Endothelial cell of umbilical vein (primary cell): ENCODE measurements around the gene CCDC91. TPM values are rescaled to one million over a fixed set of nuclear protein-coding genes. Genes with fewer than 3 reads are reported as not detected.
"Not testable (repeated sequence)": the region's sequence is repeated elsewhere in the genome, so short reads cannot be mapped to it uniquely, and the experiment has no call there.

Experiments
- BruUV-seq: library from RNA; stranded (reverse); fragments of 400-500 nt; replicated peaks from 2 replicates; lab custom pipeline; 2021; lab: Mats Ljungman, UMichigan
- CTCF ChIA-PET: fragments of 300-600, 350-600 bp; sonication (Branson Sonifier 250); formaldehyde crosslinking; loops from one replicate; lab custom pipeline; 2021; ENCODE audit warnings: antibody characterized with exemption, inconsistent platforms; lab: Charles Lee
- POLR2A ChIA-PET: fragments of 300-600, 350-600 bp; sonication (Branson Sonifier 250); formaldehyde crosslinking; loops from one replicate; lab custom pipeline; 2021; ENCODE audit warnings: antibody characterized with exemption, inconsistent platforms; lab: Charles Lee
- DNase-seq: peaks from one replicate; pipeline ENCODE4 v3.0.0-alpha.2; 2011; ENCODE audit warnings: low read depth, low spot score
- FAIRE-seq: peaks from 2 replicates; lab custom pipeline; 2011; peaks lifted over from hg19 to GRCh38; lab: Jason Lieb, UNC
- H2AFZ ChIP-seq: 2 replicates; pipeline ENCODE4 v1.6.0; 2012; ENCODE audit warnings: low read depth, low read length, control low read depth, inconsistent platforms
- H3K27ac ChIP-seq: 2 replicates; pipeline ENCODE4 v1.5.1; 2011; ENCODE audit warnings: low read depth, mild to moderate bottlenecking, control low read depth, low read length, moderate library complexity; ENCODE audit not compliant: insufficient read depth
- H3K27me3 ChIP-seq, 2 experiments: 2 replicates each; pipeline versions ENCODE4 v1.6.0 to v1.6.1; 2011; ENCODE audit warnings: low read length in 2 of 2, mixed read lengths in 1 of 2; ENCODE audit not compliant: control insufficient read depth in 2 of 2, insufficient read depth in 2 of 2
- H3K36me3 ChIP-seq, 2 experiments: 2 replicates in 1 of 2; 3 replicates in 1 of 2; pipeline ENCODE4 v1.5.1; 2011; ENCODE audit warnings: low read length in 2 of 2, mild to moderate bottlenecking in 1 of 2, moderate library complexity in 1 of 2; ENCODE audit not compliant: control insufficient read depth in 2 of 2, insufficient read depth in 2 of 2; ENCODE audit errors: extremely low read depth in 1 of 2
- H3K4me1 ChIP-seq: 3 replicates; pipeline ENCODE4 v1.5.1; 2011; ENCODE audit warnings: mild to moderate bottlenecking, low read length; ENCODE audit not compliant: control insufficient read depth, insufficient read depth; ENCODE audit errors: extremely low read depth
- H3K4me2 ChIP-seq: 2 replicates; pipeline ENCODE4 v1.6.1; 2011; ENCODE audit warnings: low read length, control low read depth, mixed read lengths; ENCODE audit not compliant: insufficient read depth
- H3K4me3 ChIP-seq, 3 experiments: fragments of 200-600 bp in 1 of 3; sonication (generic), shearing (Covaris generic) in 1 of 3; replicated peaks in 1 of 3; 2 replicates each; pipeline ENCODE4 v1.5.1; 2011 to 2016; ENCODE audit warnings: control low read depth in 3 of 3, low read length in 3 of 3, mild to moderate bottlenecking in 2 of 3, inconsistent platforms in 1 of 3, low read depth in 1 of 3, moderate library complexity in 1 of 3; ENCODE audit not compliant: insufficient read depth in 1 of 3
- H3K79me2 ChIP-seq: 2 replicates; pipeline ENCODE4 v1.6.0; 2012; ENCODE audit warnings: low read length, inconsistent platforms; ENCODE audit not compliant: control insufficient read depth, insufficient read depth
- H3K9ac ChIP-seq: replicated peaks from 2 replicates; pipeline ENCODE3; 2011; ENCODE audit warnings: low read length, control low read depth; ENCODE audit not compliant: insufficient read depth; ENCODE audit errors: extremely low read depth
- H3K9me1 ChIP-seq: replicated peaks from 3 replicates; pipeline ENCODE4 v1.6.0; 2011; ENCODE audit warnings: mild to moderate bottlenecking, low read length; ENCODE audit not compliant: control insufficient read depth, insufficient read depth; ENCODE audit errors: extremely low read depth
- H3K9me3 ChIP-seq: replicated peaks from 2 replicates; pipeline ENCODE4 v1.5.1; 2012; ENCODE audit warnings: low read length, inconsistent platforms; ENCODE audit not compliant: control insufficient read depth, insufficient read depth
- H4K20me1 ChIP-seq: replicated peaks from 2 replicates; pipeline ENCODE3; 2011; ENCODE audit warnings: mild to moderate bottlenecking, low read length; ENCODE audit not compliant: control insufficient read depth, insufficient read depth; ENCODE audit errors: extremely low read depth
- CTCF ChIP-seq, 2 donors: IDR thresholded peaks; 1 replicate in 1 of 2; 2 replicates in 1 of 2; pipeline ENCODE4 v1.5.1; 2011; ENCODE audit warnings: low read length in 2 of 2, mild to moderate bottlenecking in 2 of 2, moderate library complexity in 2 of 2, control low read depth in 1 of 2, inconsistent platforms in 1 of 2, low read depth in 1 of 2; ENCODE audit not compliant: insufficient read depth in 1 of 2; ENCODE audit errors: extremely low read depth in 1 of 2
- EZH2 ChIP-seq: IDR thresholded peaks from 2 replicates; pipeline ENCODE4 v1.6.1; 2012; ENCODE audit warnings: borderline replicate concordance, low read depth, mild to moderate bottlenecking, moderate library complexity, low read length, inconsistent platforms; ENCODE audit not compliant: severe bottlenecking
- FOS ChIP-seq: IDR thresholded peaks from 2 replicates; pipeline ENCODE4 v1.6.1; 2011; ENCODE audit warnings: mild to moderate bottlenecking, low read length, moderate library complexity, borderline replicate concordance; ENCODE audit not compliant: insufficient read depth
- GATA2 ChIP-seq: IDR thresholded peaks from 2 replicates; pipeline ENCODE4 v1.7.0; 2011; ENCODE audit warnings: low read depth, mild to moderate bottlenecking, moderate library complexity, mixed read lengths, low read length; ENCODE audit not compliant: insufficient read length, insufficient read depth
- JUN ChIP-seq: IDR thresholded peaks from 2 replicates; pipeline ENCODE4 v1.6.1; 2011; ENCODE audit warnings: borderline replicate concordance, low read depth; ENCODE audit not compliant: insufficient read length, insufficient read depth
- MYC ChIP-seq: IDR thresholded peaks from one replicate; pipeline ENCODE4 v1.6.1; 2011; ENCODE audit warnings: mild to moderate bottlenecking, low read depth, low read length
- POLR2A ChIP-seq: IDR thresholded peaks from 2 replicates; pipeline ENCODE4 v1.6.1; 2012; ENCODE audit warnings: low read depth, mild to moderate bottlenecking, control low read depth, low read length
- POLR2AphosphoS5 ChIP-seq: IDR thresholded peaks from 2 replicates; pipeline ENCODE4 v1.6.1; 2012; ENCODE audit warnings: low read depth, mild to moderate bottlenecking, control low read depth, low read length, moderate library complexity; ENCODE audit not compliant: insufficient read depth
- dilution Hi-C: fragments of 300-500 bp; cut with MboI; formaldehyde crosslinking; loops from one replicate; pipeline ENCODE4 v1.15.0; 2019; ENCODE audit warnings: low sequenced_read_pairs; ENCODE audit not compliant: extremely low pct_ligation_motif_present
- intact Hi-C: fragments of 100-400 bp; cut with micrococcal nuclease; formaldehyde crosslinking; loops from one replicate; pipeline ENCODE4 v1.10.0; 2022
- polyA plus RNA-seq, 4 experiments: library from polyadenylated mRNA; depleted of rRNA in 3 of 4; stranded (reverse) in 3 of 4; unstranded in 1 of 4; fragments of >200 nt; gene quantifications; 2 replicates each; pipeline versions ENCODE4 v1.2.1 to v1.2.3, GENCODE V29; 2011 to 2012; ENCODE audit warnings: missing spikeins in 1 of 4
- total RNA-seq: library from RNA; stranded (reverse); gene quantifications from 2 replicates; pipeline ENCODE4 v1.2.3, GENCODE V29; 2021
- TF ChIP-seq, protein P1 (sequence below): IDR thresholded peaks from 2 replicates; pipeline ENCODE4 v1.6.1; 2011; ENCODE audit not compliant: insufficient read depth, insufficient read length

The CCDC91 gene
- total and polyA plus RNA-seq, 2 donors (not counting 3 experiments of a cell fraction or from before 2014, with no cell fraction given) = 3.8 to 10.5 TPM

DNA sequence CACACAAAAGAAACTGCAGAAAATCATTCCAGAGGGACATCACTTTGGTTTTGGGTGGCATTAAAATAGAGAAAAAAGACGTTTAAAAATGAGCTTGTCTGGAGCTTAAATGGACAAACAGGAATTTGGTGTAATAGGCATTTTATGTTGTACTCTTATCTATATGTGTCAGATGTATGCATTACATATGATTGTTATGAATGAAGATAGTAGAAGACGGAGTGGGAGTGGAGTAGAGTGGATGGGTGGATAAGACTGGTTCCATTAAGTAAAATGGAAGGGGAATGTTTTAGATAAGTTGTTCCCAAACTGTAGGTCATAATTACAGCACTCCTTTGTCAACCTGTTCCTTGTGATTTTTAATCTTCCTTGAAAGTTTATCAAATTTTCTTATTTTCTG lies 1.9 kb downstream of the CCDC91 start:
- ChIA-PET CTCF (interaction anchor here (1.0 kb wide), 1 partner anchor 771 kb away, joined by 4 read pairs; no protein-coding TSS in a partner anchor), POLR2A (no interaction called here)
- DNase-seq (no peak), FAIRE-seq (no peak)
- H3K4me1 ChIP-seq = peaks cover 12% of the 10 kb centered on the region
- H3K9me3 ChIP-seq = no peaks in the 10 kb centered on the region
- intact Hi-C loops (loop anchor here (5.0 kb wide), 2 partner anchors 225 to 580 kb away; no protein-coding TSS in a partner anchor), dilution Hi-C loops (no loop called here)
- no peaks in the 10 kb centered on the region for H3K79me2 ChIP-seq
- H3K27ac ChIP-seq = no peak overlapping the region
- TF ChIP-seq POLR2A = no peak
- TF ChIP-seq FOS = no peak
- TF ChIP-seq CTCF (IDR thresholded peaks at IDR 0.05; ENCODE audit: extremely low read depth in 1 of 2, insufficient read depth in 1 of 2, low read depth in 1 of 2, low read length in 2 of 2) = no peak
- TF ChIP-seq, protein P1, sequence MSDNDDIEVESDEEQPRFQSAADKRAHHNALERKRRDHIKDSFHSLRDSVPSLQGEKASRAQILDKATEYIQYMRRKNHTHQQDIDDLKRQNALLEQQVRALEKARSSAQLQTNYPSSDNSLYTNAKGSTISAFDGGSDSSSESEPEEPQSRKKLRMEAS = no peak
- TF ChIP-seq EZH2 = no peak
- TF ChIP-seq MYC = no peak
- TF ChIP-seq JUN = no peak
- TF ChIP-seq GATA2 = no peak
- no peak for TF ChIP-seq POLR2AphosphoS5
- no peaks in the 10 kb centered on the region for H3K36me3 ChIP-seq
- H4K20me1 ChIP-seq = no peaks in the 10 kb centered on the region
- H3K9ac ChIP-seq = no peak overlapping the region
- no peak overlapping the region for H3K4me2 ChIP-seq
- H3K4me3 ChIP-seq = no peak overlapping the region
- H3K27me3 ChIP-seq = no peaks in the 10 kb centered on the region
- H3K9me1 ChIP-seq = no peaks in the 10 kb centered on the region
- BruUV-seq = no TSS peak
- H2AFZ ChIP-seq = no peak overlapping the region

DNA sequence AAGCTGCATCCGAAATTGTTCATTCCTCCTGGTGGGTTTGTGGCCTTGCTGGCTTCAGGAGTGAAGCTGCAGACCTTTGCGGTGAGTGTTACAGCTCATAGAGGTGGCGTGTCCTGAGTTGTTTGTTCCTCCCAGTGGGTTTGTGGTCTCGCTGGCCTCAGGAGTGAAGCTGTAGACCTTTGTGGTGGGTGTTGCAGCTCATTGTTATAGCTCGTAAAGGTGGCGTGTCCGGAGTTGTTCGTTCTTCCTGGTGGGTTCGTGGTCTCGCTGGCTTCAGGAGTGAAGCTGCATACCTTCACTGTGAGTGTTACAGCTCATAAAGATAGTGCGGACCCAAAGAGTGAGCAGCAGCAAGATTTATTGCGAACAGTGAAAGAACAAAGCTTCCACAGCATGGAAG lies 4.4 kb downstream of the CCDC91 start:
- H4K20me1 ChIP-seq, BruUV-seq, FAIRE-seq, H3K27ac ChIP-seq, DNase-seq, H3K9ac ChIP-seq, H3K27me3 ChIP-seq, H3K36me3 ChIP-seq, H3K4me2 ChIP-seq, H3K9me1 ChIP-seq, H2AFZ ChIP-seq, dilution Hi-C loops, POLR2A ChIA-PET, H3K4me3 ChIP-seq, H3K79me2 ChIP-seq, H3K9me3 ChIP-seq: not testable (repeated sequence)
- intact Hi-C loops = loop anchor here (5.0 kb wide), 2 partner anchors 227 to 578 kb away; no protein-coding TSS in a partner anchor
- H3K4me1 ChIP-seq = peaks cover 12% of the 10 kb centered on the region
- CTCF ChIA-PET = interaction anchor here (1.5 to 1.8 kb wide), 2 partner anchors 10 to 225 kb away, joined by 4 read pairs; no protein-coding TSS in a partner anchor

GRCh38 chr12:28201136-28201535 lies 10.9 kb downstream of the CCDC91 start:
- CTCF ChIA-PET, POLR2A ChIA-PET, intact Hi-C loops, BruUV-seq, H3K4me3 ChIP-seq, dilution Hi-C loops, H3K9me1 ChIP-seq, H3K36me3 ChIP-seq, H3K9me3 ChIP-seq, H3K4me1 ChIP-seq, H3K9ac ChIP-seq, H2AFZ ChIP-seq, FAIRE-seq, H4K20me1 ChIP-seq, H3K27ac ChIP-seq, DNase-seq, H3K27me3 ChIP-seq, H3K79me2 ChIP-seq, H3K4me2 ChIP-seq: not testable (repeated sequence)
